ENCODE results near the gene NGFR. TPM values are rescaled to one million over a fixed set of nuclear protein-coding genes. Genes with fewer than 3 reads are reported as not detected.

The NGFR gene
- total RNA-seq, 1 experiment from 2014 or later: not detected

DNA sequence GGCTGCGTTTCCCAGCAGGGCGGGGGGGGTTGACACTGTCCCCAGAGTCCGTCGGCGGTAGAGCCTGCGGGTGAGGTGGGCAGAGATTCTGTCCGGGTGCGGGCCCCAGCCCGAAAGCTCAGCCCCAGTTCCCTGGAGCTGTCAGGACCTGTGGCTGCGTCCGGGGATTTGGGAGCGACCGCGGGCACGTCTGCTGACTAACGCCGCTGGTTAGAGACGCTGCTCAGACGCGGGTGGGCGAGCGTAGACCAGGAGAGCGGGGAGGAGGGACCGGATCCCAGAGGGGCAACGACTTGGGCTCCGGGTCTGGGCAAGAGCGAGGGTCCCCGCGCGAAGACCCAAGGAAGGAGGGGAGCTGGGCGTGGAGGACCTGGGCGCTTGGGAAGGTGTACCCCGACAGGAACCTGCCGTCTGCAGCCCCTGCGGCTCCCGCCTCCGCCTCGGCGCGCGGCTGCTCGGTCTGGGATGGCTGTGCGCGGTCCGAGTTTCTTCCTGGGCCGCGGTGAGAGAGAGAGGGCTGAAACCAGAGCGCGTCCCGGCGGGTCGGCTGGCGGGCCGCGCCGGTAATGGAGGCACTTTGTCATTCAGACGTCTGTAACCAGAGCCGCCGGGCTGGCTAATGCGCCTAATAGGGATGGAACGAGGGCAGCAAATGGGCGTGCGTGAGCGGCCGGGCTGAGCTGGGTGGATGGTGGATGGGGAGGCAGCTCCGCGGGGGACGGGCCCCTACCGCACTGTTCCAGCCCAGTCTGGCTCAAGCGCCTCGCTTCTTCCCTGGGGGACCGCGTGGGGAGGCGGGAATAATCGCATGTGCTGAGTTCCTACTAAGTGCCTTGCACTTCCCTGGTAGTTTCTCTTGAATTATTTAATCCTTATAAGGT, 2.3 kb downstream of the NGFR start:
- CTCF ChIA-PET: interaction anchor here (1.1 to 1.3 kb wide), 2 partner anchors 58 to 60 kb away, joined by 3 to 7 read pairs; no protein-coding TSS in a partner anchor
- no peaks in the 10 kb centered on the region for H3K9me2 ChIP-seq (replicated peaks; ENCODE audit: low read length)
- peak; percentile 23; the same call in 1 of the 2 replicates for ATAC-seq

DNA sequence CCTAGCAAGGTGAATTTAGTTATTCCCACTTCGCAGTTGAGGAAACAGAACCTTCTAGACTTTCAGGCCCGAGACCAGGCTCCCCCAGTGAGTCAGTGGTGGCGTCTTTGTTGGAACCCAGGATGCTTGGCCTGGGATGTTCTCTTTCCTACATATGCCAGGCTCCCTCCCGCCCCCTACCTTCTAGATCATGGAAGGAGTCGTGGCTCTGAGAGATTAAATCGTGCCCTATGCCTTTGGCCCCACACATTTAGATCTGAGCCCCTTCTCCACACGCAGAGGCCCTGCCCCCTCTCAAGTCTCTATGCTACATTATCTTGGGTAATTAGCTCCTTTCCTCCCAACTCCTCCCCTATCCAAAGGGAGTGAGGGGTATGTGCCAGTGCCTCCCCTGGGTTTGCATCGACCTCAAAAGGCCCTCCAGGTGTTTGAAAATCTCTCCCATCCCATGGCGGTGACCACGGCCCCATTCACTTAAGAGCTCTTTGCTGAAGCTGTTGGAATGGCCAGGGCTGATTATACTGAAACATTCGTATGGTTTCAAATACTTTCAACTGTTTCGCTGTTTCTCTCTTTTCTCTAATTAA, 3.0 kb downstream of the NGFR start:
- Histone ChIP-seq H3F3A (ENCODE audit: low read length, unreplicated experiment) (no peaks in the 10 kb centered on the region), H3K36me3 (ENCODE audit: low read depth, low read length) (no peaks in the 10 kb centered on the region), H3K27ac (ENCODE audit: low read length) (no peak overlapping the region), H3K79me2 (ENCODE audit: low read length) (no peaks in the 10 kb centered on the region), H3K4me2 (ENCODE audit: low read length) (no peak overlapping the region), H3K9me2 (replicated peaks; ENCODE audit: low read length) (no peaks in the 10 kb centered on the region), H4K20me1 (ENCODE audit: low read length) (no peaks in the 10 kb centered on the region), H3K4me1 (ENCODE audit: insufficient read depth, low read length) (peaks cover 16% of the 10 kb centered on the region), H3K9ac (ENCODE audit: low read length) (no peak overlapping the region), H2AFZ (ENCODE audit: low read length) (no peak overlapping the region), H3K9me3 (ENCODE audit: low read length) (no peaks in the 10 kb centered on the region), H3K4me3 (ENCODE audit: low read length) (no peak overlapping the region), H3K27me3 (ENCODE audit: low read length) (peaks cover 77% of the 10 kb centered on the region)
- no TSS peak for BruUV-seq (replicated peaks)
- intact Hi-C loops (cut with micrococcal nuclease): no loop called here
- ATAC-seq (no peak), DNase-seq (peak; percentile 15)
- ChIA-PET POLR2A (ENCODE audit: unreplicated experiment) (no interaction called here), CTCF (no interaction called here)
- TF ChIP-seq EZH2 (IDR thresholded peaks at IDR 0.05; ENCODE audit: low read length, unreplicated experiment): no peak
- TF ChIP-seq CTCF (conservative IDR thresholded peaks at IDR 0.05; ENCODE audit: low read depth, low read length): peak; percentile 31
- TF ChIP-seq EZH2phosphoT487 (IDR thresholded peaks at IDR 0.05; ENCODE audit: borderline replicate concordance, low read length): no peak

More for the DNA sequence above, 2.3 kb downstream of the NGFR start:
- Histone ChIP-seq H3K9me3 (ENCODE audit: low read length) (no peaks in the 10 kb centered on the region), H3K79me2 (ENCODE audit: low read length) (no peaks in the 10 kb centered on the region), H3K36me3 (ENCODE audit: low read depth, low read length) (no peaks in the 10 kb centered on the region), H3K4me2 (ENCODE audit: low read length) (peak overlapping the region; percentile 82), H3K4me3 (ENCODE audit: low read length) (peak overlapping the region; percentile 52), H3K27me3 (ENCODE audit: low read length) (peaks cover 72% of the 10 kb centered on the region), H3F3A (ENCODE audit: low read length, unreplicated experiment) (no peaks in the 10 kb centered on the region), H3K9ac (ENCODE audit: low read length) (no peak overlapping the region), H2AFZ (ENCODE audit: low read length) (peak overlapping the region; percentile 64; the same call in 1 of the 2 replicates), H3K4me1 (ENCODE audit: insufficient read depth, low read length) (peaks cover 16% of the 10 kb centered on the region), H3K27ac (ENCODE audit: low read length) (no peak overlapping the region), H4K20me1 (ENCODE audit: low read length) (no peaks in the 10 kb centered on the region)
- peak; percentile 53; the same call in 1 of the 2 replicates for TF ChIP-seq EZH2phosphoT487 (IDR thresholded peaks at IDR 0.05; ENCODE audit: borderline replicate concordance, low read length)
- no peak for TF ChIP-seq CTCF (conservative IDR thresholded peaks at IDR 0.05; ENCODE audit: low read depth, low read length)
- peak; percentile 91 for TF ChIP-seq EZH2 (IDR thresholded peaks at IDR 0.05; ENCODE audit: low read length, unreplicated experiment)
- BruUV-seq (replicated peaks): no TSS peak
- peak; percentile 18 for DNase-seq
- POLR2A ChIA-PET (ENCODE audit: unreplicated experiment): no interaction called here
- intact Hi-C loops (cut with micrococcal nuclease): no loop called here
